Vagina (tissue), 2 donors: ENCODE results near the gene CLN6. TPM values are rescaled to one million over a fixed set of nuclear protein-coding genes. Genes with fewer than 3 reads are reported as not detected.
"Not testable (repeated sequence)": the region's sequence is repeated elsewhere in the genome, so short reads cannot be mapped to it uniquely, and the experiment has no call there.

Experiments used
- DNase-seq, 2 donors: peaks; one replicate each; pipeline ENCODE4 v3.0.0-alpha.2; 2017; ENCODE audit errors: extremely low spot score in 2 of 2
- H3K27ac ChIP-seq: fragments of 200-600 bp; sonication (generic); one replicate; pipeline ENCODE4 v1.5.1; 2019
- H3K27me3 ChIP-seq: fragments of 200-600 bp; sonication (generic); one replicate; pipeline ENCODE4 v1.5.1; 2019
- H3K36me3 ChIP-seq, 2 donors: fragments of 200-600 bp; sonication (generic); one replicate each; pipeline ENCODE4 v1.5.1; 2017 to 2019
- H3K4me1 ChIP-seq: fragments of 200-600 bp; sonication (generic); one replicate; pipeline ENCODE4 v1.5.1; 2019
- H3K4me3 ChIP-seq, 2 donors: fragments of 200-600 bp; sonication (generic); 1 replicate in 1 of 2; 2 replicates in 1 of 2; pipeline ENCODE4 v1.5.1; 2016 to 2019
- H3K9me3 ChIP-seq: fragments of 200-600 bp; sonication (generic); one replicate; pipeline ENCODE4 v1.5.1; 2019
- CTCF ChIP-seq, 3 experiments: fragments of 450-650 bp in 2 of 3; fragments of 200-600 bp in 1 of 3; sonication (generic) in 1 of 3; IDR thresholded peaks; one replicate each; pipeline ENCODE4 v1.5.1; 2017 to 2019; ENCODE audit warnings: antibody characterized with exemption in 3 of 3, mild to moderate bottlenecking in 2 of 3, moderate library complexity in 2 of 3
- POLR2A ChIP-seq, 2 donors: fragments of 450-650 bp; IDR thresholded peaks; one replicate each; pipeline ENCODE4 v1.6.1; 2017; ENCODE audit warnings: antibody characterized with exemption in 2 of 2, mild to moderate bottlenecking in 2 of 2, moderate library complexity in 2 of 2
- POLR2AphosphoS5 ChIP-seq, 2 donors: sonication (generic); formaldehyde crosslinking; IDR thresholded peaks; one replicate each; pipeline ENCODE4 v1.9.0; 2017; ENCODE audit warnings: antibody characterized with exemption in 2 of 2, mild to moderate bottlenecking in 2 of 2, low read depth in 1 of 2; ENCODE audit not compliant: insufficient read depth in 1 of 2
- intact Hi-C: fragments of 100-400 bp; cut with DNase I; formaldehyde crosslinking; loops from one replicate; pipeline ENCODE4 v1.15.1; 2023
- total RNA-seq: library from RNA; depleted of rRNA; stranded (reverse); fragments of >200 nt; gene quantifications from one replicate; pipeline ENCODE4 v1.2.3, GENCODE V29; 2016

Gene CLN6
- total RNA-seq, 1 donor from 2014 or later: 23.3 TPM

GRCh38 chr15:68173119-68173518, 56.4 kb downstream of the CLN6 start:
- Histone ChIP-seq H3K9me3 (no peaks in the 10 kb centered on the region), H3K36me3 (peaks cover 0 to 31% of the 10 kb centered on the region in 2 donors), H3K27me3 (no peaks in the 10 kb centered on the region), H3K27ac (no peak overlapping the region), H3K4me3 (no peak overlapping the region), H3K4me1 (no peaks in the 10 kb centered on the region)
- intact Hi-C loops: no loop called here
- DNase-seq: no peak
- TF ChIP-seq POLR2AphosphoS5 (IDR thresholded peaks at IDR 0.05; ENCODE audit: insufficient read depth in 1 of 2, low read depth in 1 of 2) (no peak), CTCF (IDR thresholded peaks at IDR 0.05) (no peak), POLR2A (IDR thresholded peaks at IDR 0.05) (no peak)

- H3K4me3 ChIP-seq, intact Hi-C loops, H3K27ac ChIP-seq, H3K27me3 ChIP-seq, DNase-seq, H3K4me1 ChIP-seq, H3K9me3 ChIP-seq: not testable (repeated sequence)
- H3K36me3 ChIP-seq: peaks cover 0 to 21% of the 10 kb centered on the region in 2 donors
Measured at GRCh38 chr15:68172037-68172436, 57.5 kb downstream of the CLN6 start.

- no peak overlapping the region for H3K4me3 ChIP-seq
- TF ChIP-seq CTCF (IDR thresholded peaks at IDR 0.05) (no peak), POLR2A (IDR thresholded peaks at IDR 0.05) (no peak), POLR2AphosphoS5 (IDR thresholded peaks at IDR 0.05; ENCODE audit: insufficient read depth in 1 of 2, low read depth in 1 of 2) (no peak)
- H3K9me3 ChIP-seq: no peaks in the 10 kb centered on the region
- no peak for DNase-seq
- intact Hi-C loops: no loop called here
- H3K36me3 ChIP-seq: peaks cover 0 to 18% of the 10 kb centered on the region in 2 donors
- H3K27ac ChIP-seq: no peak overlapping the region
- H3K4me1 ChIP-seq: no peaks in the 10 kb centered on the region
- H3K27me3 ChIP-seq: no peaks in the 10 kb centered on the region
Measured at GRCh38 chr15:68166847-68167246, 62.7 kb downstream of the CLN6 start.

GRCh38 chr15:68163191-68163590, 66.3 kb downstream of the CLN6 start:
- intact Hi-C loops: no loop called here
- no peak for DNase-seq
- peaks cover 0 to 32% of the 10 kb centered on the region in 2 donors for H3K36me3 ChIP-seq
- H3K27me3 ChIP-seq: no peaks in the 10 kb centered on the region
- no peak overlapping the region for H3K27ac ChIP-seq
- no peaks in the 10 kb centered on the region for H3K9me3 ChIP-seq
- no peak overlapping the region for H3K4me3 ChIP-seq
- no peaks in the 10 kb centered on the region for H3K4me1 ChIP-seq
- TF ChIP-seq POLR2A (IDR thresholded peaks at IDR 0.05) (no peak), CTCF (IDR thresholded peaks at IDR 0.05) (no peak), POLR2AphosphoS5 (IDR thresholded peaks at IDR 0.05; ENCODE audit: insufficient read depth in 1 of 2, low read depth in 1 of 2) (no peak)

GRCh38 chr15:68158046-68158628, 71.4 kb downstream of the CLN6 start:
- Histone ChIP-seq H3K27ac (no peak overlapping the region), H3K4me3 (no peak overlapping the region), H3K9me3 (no peaks in the 10 kb centered on the region), H3K36me3 (peaks cover 0 to 30% of the 10 kb centered on the region in 2 donors), H3K27me3 (no peaks in the 10 kb centered on the region), H3K4me1 (peaks cover 5% of the 10 kb centered on the region)
- no peak for DNase-seq
- intact Hi-C loops: loop anchor here (10.0 kb wide), 1 partner anchor 293 kb away; no protein-coding TSS in a partner anchor
- no peak for TF ChIP-seq CTCF (IDR thresholded peaks at IDR 0.05)
- TF ChIP-seq POLR2AphosphoS5 (IDR thresholded peaks at IDR 0.05; ENCODE audit: insufficient read depth in 1 of 2, low read depth in 1 of 2): no peak
- no peak for TF ChIP-seq POLR2A (IDR thresholded peaks at IDR 0.05)
